ENCODE data around the gene ZNF84.

The ZNF84 gene

DNA sequence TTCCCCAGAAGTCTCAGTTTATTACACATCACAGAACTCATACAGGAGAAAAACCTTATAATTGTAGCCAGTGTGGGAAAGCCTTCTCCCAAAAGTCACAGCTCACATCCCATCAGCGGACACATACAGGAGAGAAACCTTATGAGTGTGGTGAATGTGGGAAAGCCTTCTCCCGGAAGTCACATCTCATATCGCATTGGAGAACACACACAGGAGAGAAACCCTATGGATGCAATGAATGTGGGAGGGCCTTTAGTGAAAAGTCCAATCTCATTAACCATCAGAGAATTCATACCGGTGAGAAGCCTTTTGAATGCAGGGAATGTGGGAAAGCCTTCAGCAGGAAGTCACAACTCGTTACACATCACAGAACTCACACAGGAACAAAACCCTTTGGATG lies 20.1 kb downstream of the ZNF84 start:
- H3K4me3 ChIP-seq (ENCODE audit: low read depth, low read length): no peak overlapping the region
- TF ChIP-seq, protein P1, sequence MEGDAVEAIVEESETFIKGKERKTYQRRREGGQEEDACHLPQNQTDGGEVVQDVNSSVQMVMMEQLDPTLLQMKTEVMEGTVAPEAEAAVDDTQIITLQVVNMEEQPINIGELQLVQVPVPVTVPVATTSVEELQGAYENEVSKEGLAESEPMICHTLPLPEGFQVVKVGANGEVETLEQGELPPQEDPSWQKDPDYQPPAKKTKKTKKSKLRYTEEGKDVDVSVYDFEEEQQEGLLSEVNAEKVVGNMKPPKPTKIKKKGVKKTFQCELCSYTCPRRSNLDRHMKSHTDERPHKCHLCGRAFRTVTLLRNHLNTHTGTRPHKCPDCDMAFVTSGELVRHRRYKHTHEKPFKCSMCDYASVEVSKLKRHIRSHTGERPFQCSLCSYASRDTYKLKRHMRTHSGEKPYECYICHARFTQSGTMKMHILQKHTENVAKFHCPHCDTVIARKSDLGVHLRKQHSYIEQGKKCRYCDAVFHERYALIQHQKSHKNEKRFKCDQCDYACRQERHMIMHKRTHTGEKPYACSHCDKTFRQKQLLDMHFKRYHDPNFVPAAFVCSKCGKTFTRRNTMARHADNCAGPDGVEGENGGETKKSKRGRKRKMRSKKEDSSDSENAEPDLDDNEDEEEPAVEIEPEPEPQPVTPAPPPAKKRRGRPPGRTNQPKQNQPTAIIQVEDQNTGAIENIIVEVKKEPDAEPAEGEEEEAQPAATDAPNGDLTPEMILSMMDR (IDR thresholded peaks at IDR 0.05; ENCODE audit: low read depth, low read length): no peak

DNA sequence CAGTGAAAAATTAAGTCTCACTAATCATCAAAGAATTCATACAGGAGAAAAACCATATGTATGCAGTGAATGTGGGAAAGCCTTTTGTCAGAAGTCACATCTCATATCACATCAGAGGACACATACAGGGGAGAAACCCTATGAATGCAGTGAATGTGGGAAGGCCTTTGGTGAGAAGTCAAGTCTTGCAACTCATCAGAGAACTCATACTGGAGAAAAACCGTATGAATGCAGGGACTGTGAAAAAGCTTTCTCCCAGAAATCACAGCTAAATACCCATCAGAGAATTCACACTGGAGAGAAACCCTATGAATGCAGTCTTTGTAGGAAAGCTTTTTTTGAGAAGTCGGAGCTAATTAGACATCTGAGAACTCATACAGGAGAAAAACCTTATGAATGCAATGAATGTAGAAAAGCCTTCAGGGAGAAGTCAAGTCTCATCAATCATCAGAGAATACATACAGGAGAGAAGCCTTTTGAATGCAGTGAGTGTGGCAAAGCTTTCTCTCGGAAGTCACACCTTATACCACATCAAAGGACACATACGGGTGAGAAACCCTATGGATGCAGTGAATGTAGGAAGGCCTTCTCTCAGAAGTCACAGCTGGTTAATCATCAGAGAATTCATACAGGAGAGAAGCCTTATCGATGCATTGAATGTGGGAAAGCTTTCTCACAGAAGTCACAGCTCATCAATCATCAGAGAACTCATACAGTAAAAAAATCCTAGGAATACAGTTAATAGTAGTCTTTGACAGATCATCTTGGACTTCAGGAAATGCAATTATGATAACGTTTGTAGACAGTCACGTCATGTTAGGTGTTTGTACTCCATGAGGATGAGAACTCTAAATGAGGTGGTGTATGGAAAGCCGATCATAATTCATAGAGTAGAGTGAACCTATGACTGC lies 21.1 kb downstream of the ZNF84 start:
- H3K4me3 ChIP-seq (ENCODE audit: low read depth, low read length): no peak overlapping the region

DNA sequence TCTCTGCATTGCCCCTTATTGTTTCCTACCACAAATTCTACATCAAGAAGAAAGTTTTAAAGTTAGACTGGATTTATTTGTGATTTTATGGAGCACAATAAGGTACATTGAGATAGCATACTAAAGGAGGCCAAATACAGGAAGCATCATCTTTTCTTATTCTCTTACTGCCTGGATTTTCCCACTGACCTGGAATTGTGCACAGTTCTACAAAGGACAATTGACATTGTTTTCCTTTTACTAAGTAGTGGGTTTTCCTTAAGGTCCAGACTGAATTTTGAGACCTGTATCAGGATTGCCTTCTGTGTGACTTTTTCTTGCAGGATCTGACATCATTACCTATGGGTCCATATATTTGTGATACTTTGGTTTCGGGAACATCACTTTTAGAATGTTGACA lies 24.6 kb downstream of the ZNF84 start:
- H3K4me3 ChIP-seq (ENCODE audit: low read depth, low read length): no peak overlapping the region
- TF ChIP-seq, protein P1 (IDR thresholded peaks at IDR 0.05; ENCODE audit: low read depth, low read length): no peak

More for the DNA sequence above, 21.1 kb downstream of the ZNF84 start:
- TF ChIP-seq, protein P1 (IDR thresholded peaks at IDR 0.05; ENCODE audit: low read depth, low read length): no peak

DNA sequence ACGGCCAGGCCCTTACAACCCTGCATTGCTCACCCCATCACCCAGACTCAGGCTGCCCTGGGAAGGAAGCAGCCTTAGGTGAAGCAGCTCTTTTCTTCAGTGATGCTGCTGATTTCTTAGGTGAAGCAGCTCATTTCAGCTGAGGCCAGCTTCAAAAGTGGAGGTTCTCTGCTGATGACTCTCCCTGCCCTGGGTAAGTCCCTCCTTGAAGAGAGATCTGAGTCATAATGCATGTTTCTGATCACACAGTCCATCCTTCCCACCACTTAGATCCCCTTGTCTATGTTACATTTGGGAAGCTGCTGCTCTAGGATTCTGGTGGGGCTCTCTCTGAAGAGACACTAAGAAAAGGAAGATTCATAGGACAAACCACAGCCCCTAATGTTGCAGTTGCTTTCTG lies 26.2 kb downstream of the ZNF84 start:
- H3K4me3 ChIP-seq (ENCODE audit: low read depth, low read length): no peak overlapping the region
- TF ChIP-seq, protein P1 (IDR thresholded peaks at IDR 0.05; ENCODE audit: low read depth, low read length): no peak

DNA sequence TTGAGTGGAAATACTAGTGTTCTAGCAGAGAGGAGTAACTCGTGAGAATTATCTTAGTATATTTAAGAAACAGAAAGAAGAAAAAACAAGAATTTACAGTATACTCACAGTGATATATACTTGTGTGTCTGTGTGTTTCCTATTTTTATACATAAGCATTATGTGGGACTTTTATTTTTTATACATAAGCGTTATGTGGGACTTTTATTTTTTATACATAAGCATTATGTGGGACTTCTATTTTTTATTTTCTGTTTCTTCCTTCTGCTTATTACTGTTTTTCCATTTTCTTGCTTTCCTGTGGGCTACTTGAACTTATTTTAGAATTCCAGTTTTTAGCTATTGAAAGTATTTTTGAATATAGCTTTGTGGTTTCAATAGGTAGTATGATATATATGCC lies 36.5 kb downstream of the ZNF84 start:
- H3K4me3 ChIP-seq (ENCODE audit: low read depth, low read length): no peak overlapping the region
- TF ChIP-seq, protein P1 (IDR thresholded peaks at IDR 0.05; ENCODE audit: low read depth, low read length): no peak

DNA sequence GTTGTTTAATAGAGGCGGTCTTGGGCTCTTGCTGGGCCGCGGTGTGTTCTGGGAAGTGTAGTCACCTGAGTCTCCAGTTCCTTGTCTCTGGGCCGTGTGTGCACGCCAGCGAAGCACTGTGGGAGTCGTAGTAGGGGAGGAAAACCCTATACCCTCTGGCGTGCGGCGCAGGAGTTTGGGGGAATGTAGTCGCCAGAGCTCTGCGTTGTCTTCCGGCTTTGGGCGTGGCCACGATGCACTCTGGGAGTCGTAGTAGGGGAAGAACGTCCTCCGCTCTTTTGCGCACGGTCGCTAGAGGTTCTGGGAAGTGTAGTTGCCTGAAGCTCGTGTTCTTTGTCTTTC lies 42.7 kb downstream of the ZNF84 start:
- TF ChIP-seq, protein P1 (IDR thresholded peaks at IDR 0.05; ENCODE audit: low read depth, low read length): no peak
- peak overlapping the region; percentile 76 for H3K4me3 ChIP-seq (ENCODE audit: low read depth, low read length)

DNA sequence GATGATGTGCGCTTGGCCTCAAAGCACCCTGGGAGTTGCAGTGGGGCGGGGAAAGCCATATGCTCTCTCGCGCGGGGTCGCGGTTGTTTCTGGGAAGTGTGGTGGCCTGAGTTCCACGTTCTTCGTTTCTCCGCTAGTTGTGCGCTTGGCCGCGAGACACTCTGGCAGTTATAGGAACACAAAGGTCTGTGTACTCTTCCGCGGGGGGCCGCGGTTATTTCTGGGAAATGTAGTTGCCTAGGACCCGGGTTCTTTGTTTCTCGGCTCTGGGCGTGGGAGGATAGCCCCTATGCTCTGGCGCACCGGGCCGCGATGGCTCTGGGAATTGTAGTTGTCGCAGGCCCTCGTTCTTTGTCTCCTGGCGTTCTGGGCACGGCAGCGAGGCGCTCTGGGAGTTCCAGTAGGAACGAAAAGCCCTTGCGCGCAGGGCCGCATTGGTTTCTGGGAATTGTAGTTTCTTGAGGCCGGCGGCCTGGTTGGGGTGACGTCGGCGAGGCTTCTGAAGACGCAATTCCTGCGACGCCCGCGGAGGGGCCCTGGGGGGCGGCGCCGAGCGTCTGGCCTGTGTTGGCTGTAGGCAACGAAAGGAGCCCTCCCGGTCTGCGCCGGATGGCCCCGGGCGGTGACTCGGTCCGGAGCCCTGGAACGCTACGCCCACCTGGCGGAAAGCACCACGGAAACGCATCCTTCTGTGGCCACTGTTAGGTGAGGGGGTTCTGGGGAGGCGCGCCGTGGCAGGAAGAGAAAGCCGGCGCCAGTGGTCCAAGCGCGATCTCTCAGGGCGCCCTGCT lies 43.3 kb downstream of the ZNF84 start, which contains the start of gene ZNF140:
TSS of gene ZNF140 (plus strand) at position 556 of the 791 bp plus-strand sequence. CDS start 398 bp downstream, outside the sequence.
- peak within 1 kb of the TSS; percentile 76 for H3K4me3 ChIP-seq (ENCODE audit: low read depth, low read length)
- TF ChIP-seq, protein P1 (IDR thresholded peaks at IDR 0.05; ENCODE audit: low read depth, low read length): no peak

Measured in WI38 (cell line).